A673 (cell line): Measurements from ENCODE around the gene C2CD4B. TPM values are rescaled to one million over a fixed set of nuclear protein-coding genes. Genes with fewer than 3 reads are reported as not detected.

Experiments used
- BruUV-seq: library from RNA; stranded (reverse); fragments of 400-500 nt; replicated peaks from 2 replicates; lab custom pipeline; 2021; lab: Mats Ljungman, UMichigan
- CTCF ChIA-PET: fragments of 300-600 bp; sonication (Branson Sonifier 250); formaldehyde crosslinking; loops from one replicate; lab custom pipeline; 2022; ENCODE audit warnings: antibody characterized with exemption; lab: Charles Lee
- POLR2A ChIA-PET: fragments of 300-600 bp; sonication (Branson Sonifier 250); formaldehyde crosslinking; loops from one replicate; lab custom pipeline; 2022; ENCODE audit warnings: antibody characterized with exemption; ENCODE audit not compliant: low non-redundant PET; lab: Charles Lee
- DNase-seq: peaks from one replicate; pipeline ENCODE4 v3.0.0-alpha.2; 2015; ENCODE audit warnings: low spot score
- H3K27ac ChIP-seq: fragments of 200-600 bp; sonication (generic); 2 replicates; pipeline ENCODE4 v1.5.1; 2016; ENCODE audit warnings: mixed run types, low read depth, mild to moderate bottlenecking, mixed read lengths, antibody characterized with exemption, low read length; ENCODE audit not compliant: poor library complexity, severe bottlenecking
- H3K27me3 ChIP-seq: fragments of 200-600 bp; sonication (generic); replicated peaks from 2 replicates; pipeline ENCODE4 v1.6.1; 2017; ENCODE audit warnings: mixed run types, low read depth, mild to moderate bottlenecking, mixed read lengths, antibody characterized with exemption, low read length; ENCODE audit not compliant: insufficient read depth, poor library complexity
- H3K36me3 ChIP-seq: fragments of 200-600 bp; sonication (generic); 2 replicates; pipeline ENCODE4 v1.6.1; 2016; ENCODE audit warnings: mixed run types, mild to moderate bottlenecking, mixed read lengths, antibody characterized with exemption, low read length; ENCODE audit not compliant: insufficient read depth, poor library complexity, severe bottlenecking
- H3K4me1 ChIP-seq: fragments of 200-600 bp; sonication (generic); 2 replicates; pipeline ENCODE4 v1.6.1; 2017; ENCODE audit warnings: mixed run types, mild to moderate bottlenecking, mixed read lengths, antibody characterized with exemption, low read length; ENCODE audit not compliant: insufficient read depth, poor library complexity, severe bottlenecking
- H3K4me3 ChIP-seq: fragments of 200-600 bp; sonication (generic); 2 replicates; pipeline ENCODE4 v1.5.1; 2016; ENCODE audit warnings: low read depth, mixed run types, mild to moderate bottlenecking, mixed read lengths, low read length; ENCODE audit not compliant: poor library complexity, severe bottlenecking
- H3K9me3 ChIP-seq: fragments of 200-600 bp; sonication (generic); 2 replicates; pipeline ENCODE4 v1.6.1; 2016; ENCODE audit warnings: mixed run types, low read depth, mild to moderate bottlenecking, mixed read lengths, antibody characterized with exemption, low read length; ENCODE audit not compliant: poor library complexity, severe bottlenecking
- EZH2 ChIP-seq: fragments of 200-600 bp; sonication (generic); IDR thresholded peaks from 2 replicates; pipeline ENCODE4 v1.6.1; 2017; ENCODE audit warnings: borderline replicate concordance, low read depth, mild to moderate bottlenecking, mixed read lengths, antibody characterized with exemption, low read length; ENCODE audit not compliant: poor library complexity, severe bottlenecking
- intact Hi-C: fragments of 100-400 bp; cut with micrococcal nuclease; formaldehyde crosslinking; loops from one replicate; pipeline ENCODE4 v1.10.0; 2022; ENCODE audit not compliant: unreplicated experiment
- total RNA-seq: library from RNA; stranded (reverse); gene quantifications from 2 replicates; pipeline ENCODE4 v1.2.3, GENCODE V29; 2021
- TF ChIP-seq, protein P1 (sequence below): fragments of 300-800, 200-600 bp; sonication (generic); conservative IDR thresholded peaks from 2 replicates; pipeline ENCODE4 v1.5.1; 2017; ENCODE audit warnings: low read depth, mild to moderate bottlenecking, antibody characterized with exemption, low read length, moderate library complexity, mixed read lengths

Gene C2CD4B
- total RNA-seq, 1 experiment from 2014 or later, result 0.54 TPM

DNA sequence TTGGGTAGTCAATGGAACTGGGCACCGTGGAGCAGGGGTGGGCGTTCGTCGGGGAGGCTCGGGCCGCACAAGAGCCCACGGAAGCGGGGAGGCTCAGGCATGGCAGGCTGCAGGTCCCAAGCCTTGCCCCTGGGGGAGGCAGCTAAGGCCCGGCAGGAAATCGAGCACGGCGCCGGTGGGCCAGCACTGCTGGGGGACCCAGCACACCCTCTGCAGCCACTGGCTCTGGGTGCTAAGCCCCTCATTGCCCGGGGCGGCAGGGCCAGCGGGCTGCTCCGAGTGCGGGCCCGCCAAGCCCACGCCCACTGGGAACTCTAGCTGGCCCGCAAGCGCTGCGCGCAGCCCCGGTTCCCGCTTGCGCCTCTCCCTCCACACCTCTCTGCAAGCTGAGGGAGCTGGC lies 21.5 kb upstream of the C2CD4B start:
- TF ChIP-seq, protein P1, sequence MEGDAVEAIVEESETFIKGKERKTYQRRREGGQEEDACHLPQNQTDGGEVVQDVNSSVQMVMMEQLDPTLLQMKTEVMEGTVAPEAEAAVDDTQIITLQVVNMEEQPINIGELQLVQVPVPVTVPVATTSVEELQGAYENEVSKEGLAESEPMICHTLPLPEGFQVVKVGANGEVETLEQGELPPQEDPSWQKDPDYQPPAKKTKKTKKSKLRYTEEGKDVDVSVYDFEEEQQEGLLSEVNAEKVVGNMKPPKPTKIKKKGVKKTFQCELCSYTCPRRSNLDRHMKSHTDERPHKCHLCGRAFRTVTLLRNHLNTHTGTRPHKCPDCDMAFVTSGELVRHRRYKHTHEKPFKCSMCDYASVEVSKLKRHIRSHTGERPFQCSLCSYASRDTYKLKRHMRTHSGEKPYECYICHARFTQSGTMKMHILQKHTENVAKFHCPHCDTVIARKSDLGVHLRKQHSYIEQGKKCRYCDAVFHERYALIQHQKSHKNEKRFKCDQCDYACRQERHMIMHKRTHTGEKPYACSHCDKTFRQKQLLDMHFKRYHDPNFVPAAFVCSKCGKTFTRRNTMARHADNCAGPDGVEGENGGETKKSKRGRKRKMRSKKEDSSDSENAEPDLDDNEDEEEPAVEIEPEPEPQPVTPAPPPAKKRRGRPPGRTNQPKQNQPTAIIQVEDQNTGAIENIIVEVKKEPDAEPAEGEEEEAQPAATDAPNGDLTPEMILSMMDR, result no peak
- TF ChIP-seq EZH2, result no peak
- Histone ChIP-seq H3K9me3 (no peaks in the 10 kb centered on the region), H3K4me1 (no peaks in the 10 kb centered on the region), H3K27ac (no peak overlapping the region), H3K36me3 (no peaks in the 10 kb centered on the region), H3K27me3 (no peaks in the 10 kb centered on the region), H3K4me3 (no peak overlapping the region)
- no TSS peak for BruUV-seq
- POLR2A ChIA-PET, result interaction anchor here (0.6 kb wide), 1 partner anchor 9 kb away, joined by 3 read pairs; no protein-coding TSS in a partner anchor
- CTCF ChIA-PET, result no interaction called here
- intact Hi-C loops, result no loop called here
- no peak for DNase-seq

DNA sequence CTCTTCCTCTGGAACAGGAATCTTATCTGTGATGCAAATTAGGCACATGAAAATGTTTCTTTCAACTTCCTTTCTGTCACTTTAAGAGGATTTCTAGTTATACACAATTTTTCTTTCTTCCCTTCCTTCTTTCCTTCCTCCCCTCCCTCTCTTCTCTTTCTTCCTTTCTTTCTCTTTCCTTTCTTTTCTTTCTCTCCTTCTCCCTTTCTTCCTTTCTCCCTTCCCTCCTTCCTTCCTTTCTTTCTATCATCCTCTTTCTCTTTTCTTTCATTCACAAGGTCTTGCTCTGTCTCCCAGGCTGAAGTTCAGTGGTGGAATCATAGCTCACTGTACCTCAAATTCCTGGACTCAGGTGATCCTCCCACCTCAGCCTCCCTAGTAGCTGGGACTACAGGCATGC lies 18.0 kb upstream of the C2CD4B start:
- intact Hi-C loops, result no loop called here
- Histone ChIP-seq H3K4me3 (no peak overlapping the region), H3K36me3 (no peaks in the 10 kb centered on the region), H3K27ac (no peak overlapping the region), H3K27me3 (no peaks in the 10 kb centered on the region), H3K9me3 (no peaks in the 10 kb centered on the region), H3K4me1 (no peaks in the 10 kb centered on the region)
- TF ChIP-seq, protein P1, result no peak
- no peak for TF ChIP-seq EZH2
- no TSS peak for BruUV-seq
- ChIA-PET CTCF (no interaction called here), POLR2A (no interaction called here)
- DNase-seq, result no peak

DNA sequence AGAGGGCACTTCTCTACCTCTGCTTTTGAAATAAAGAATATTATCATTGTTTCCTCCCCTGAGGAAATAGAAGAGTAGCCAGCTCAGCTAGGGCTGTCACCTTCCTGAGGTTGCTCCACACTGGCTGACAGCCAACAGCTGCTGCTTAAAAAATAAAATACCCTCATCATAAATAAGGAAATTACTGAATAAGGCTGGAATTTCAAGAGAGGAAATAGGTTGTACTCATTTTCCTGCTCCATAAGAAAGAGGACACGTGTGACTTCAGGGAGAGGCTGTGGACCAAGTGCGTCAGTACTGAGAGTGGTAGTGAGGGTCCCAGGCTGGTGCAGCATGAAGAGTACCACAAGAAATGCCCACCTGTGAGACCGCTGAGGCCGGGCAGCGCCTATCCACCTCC lies 8.1 kb upstream of the C2CD4B start:
- Histone ChIP-seq H3K36me3 (no peaks in the 10 kb centered on the region), H3K27me3 (no peaks in the 10 kb centered on the region), H3K4me3 (no peak overlapping the region), H3K27ac (no peak overlapping the region), H3K4me1 (peaks cover 9% of the 10 kb centered on the region), H3K9me3 (no peaks in the 10 kb centered on the region)
- TF ChIP-seq EZH2, result no peak
- TF ChIP-seq, protein P1, result no peak
- BruUV-seq, result no TSS peak
- ChIA-PET CTCF (no interaction called here), POLR2A (no interaction called here)
- peak; percentile 35 for DNase-seq
- intact Hi-C loops, result no loop called here
